HT-29 (cell line): Measurements from ENCODE around the gene PHACTR3. TPM values are rescaled to one million over a fixed set of nuclear protein-coding genes. Genes with fewer than 3 reads are reported as not detected.
"Not testable (repeated sequence)": the region's sequence is repeated elsewhere in the genome, so short reads cannot be mapped to it uniquely, and the experiment has no call there.

Experiments used
- DNase-seq: peaks from one replicate; pipeline ENCODE4 v3.0.0-alpha.2; 2015; ENCODE audit warnings: low spot score
- total RNA-seq: library from RNA; depleted of rRNA; stranded (reverse); fragments of >200 nt; shearing (Covaris generic); gene quantifications from 2 replicates; pipeline ENCODE4 v1.2.3, GENCODE V29; 2014

Gene PHACTR3
- total RNA-seq, 1 experiment from 2014 or later: 0.18 TPM

DNA sequence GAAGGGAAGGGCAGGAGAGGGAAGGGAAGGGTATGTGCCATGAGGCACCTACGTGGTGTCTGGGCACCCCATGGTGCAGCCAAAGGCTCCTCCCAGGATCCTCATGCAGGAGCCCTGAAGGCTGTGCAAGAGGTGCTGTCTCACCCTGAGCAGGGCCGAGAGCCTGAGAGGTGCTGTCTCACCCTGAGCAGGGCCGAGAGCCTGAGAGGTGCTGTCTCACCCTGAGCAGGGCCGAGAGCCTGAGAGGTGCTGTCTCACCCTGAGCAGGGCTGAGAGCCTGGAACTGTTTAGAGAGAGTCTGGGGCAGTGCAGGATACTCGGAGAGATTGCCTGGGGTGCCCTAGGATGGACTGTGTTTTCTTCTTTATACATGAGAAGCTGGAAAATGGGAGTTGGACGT is 14.2 kb downstream of the PHACTR3 start:
- not testable (repeated sequence) for DNase-seq

DNA sequence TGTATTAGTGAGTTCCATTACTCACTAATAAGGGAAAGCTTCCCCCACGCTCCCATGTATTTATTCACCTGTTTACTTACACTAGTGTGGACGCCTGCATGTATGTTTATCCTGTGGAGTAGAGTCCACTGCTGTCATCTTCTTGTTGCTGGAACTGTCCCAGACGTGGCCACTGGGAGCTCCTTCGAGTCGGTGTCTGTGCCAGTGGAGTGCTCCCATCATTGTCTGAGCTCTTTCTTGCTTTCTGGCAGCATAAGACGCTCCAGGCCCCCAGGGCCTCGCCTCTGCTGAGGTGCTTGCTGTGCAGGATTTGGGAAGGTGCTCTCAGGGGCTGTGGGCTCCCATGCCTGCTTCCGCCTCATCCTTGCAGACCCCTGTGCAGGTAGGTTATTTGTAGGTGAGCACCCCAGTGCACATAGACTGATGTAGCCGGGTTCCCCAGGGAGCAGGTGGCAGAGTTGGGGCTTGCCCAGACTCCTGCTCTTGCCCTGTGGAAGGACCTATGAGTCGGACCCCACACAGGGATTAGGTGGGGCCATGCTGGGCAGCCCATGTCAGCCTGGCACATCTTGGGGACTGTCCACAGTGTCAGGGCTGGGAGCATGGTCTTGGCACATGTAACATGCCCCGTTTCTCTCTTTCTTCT is 16.6 kb downstream of the PHACTR3 start:
- DNase-seq: peak; percentile 12

DNA sequence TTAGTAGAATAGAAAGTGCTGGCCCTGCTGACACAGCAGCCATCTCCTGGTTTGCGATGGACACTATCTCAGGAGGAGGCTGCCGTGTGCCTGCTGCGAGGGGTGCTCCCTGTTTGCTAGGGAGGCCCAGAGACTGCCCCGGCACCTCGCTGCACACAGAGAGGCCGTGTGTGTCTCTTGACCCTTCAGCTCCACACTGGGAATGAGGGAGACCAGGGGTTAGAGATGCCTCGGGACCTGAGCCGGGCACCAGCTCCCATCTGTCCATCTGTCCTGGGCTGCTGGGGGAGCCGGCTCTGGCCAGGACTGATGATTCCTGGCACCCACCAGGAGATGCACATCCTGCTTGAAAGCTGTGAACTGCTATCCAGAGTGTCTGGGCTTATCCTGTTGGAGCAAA is 18.2 kb downstream of the PHACTR3 start:
- DNase-seq: no peak

DNA sequence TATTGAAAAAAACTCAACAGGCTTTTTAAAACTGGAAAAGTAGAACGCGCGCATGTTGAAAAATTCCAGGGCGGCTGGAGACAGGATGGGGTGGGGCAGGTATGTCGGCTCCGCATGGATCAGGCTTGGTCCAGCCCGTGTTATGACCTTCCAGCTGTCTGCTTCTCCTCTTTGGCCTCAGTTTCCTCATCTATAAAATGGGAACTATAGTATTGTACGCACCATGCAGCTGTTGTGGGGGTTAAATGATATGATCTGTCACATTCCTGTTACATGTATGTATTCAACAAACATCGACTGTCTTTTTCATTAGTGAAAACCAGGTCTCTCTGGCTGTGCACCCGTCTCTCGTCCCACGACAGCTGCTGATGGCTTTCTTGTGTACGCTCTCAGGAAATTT is 18.8 kb downstream of the PHACTR3 start:
- DNase-seq: no peak

DNA sequence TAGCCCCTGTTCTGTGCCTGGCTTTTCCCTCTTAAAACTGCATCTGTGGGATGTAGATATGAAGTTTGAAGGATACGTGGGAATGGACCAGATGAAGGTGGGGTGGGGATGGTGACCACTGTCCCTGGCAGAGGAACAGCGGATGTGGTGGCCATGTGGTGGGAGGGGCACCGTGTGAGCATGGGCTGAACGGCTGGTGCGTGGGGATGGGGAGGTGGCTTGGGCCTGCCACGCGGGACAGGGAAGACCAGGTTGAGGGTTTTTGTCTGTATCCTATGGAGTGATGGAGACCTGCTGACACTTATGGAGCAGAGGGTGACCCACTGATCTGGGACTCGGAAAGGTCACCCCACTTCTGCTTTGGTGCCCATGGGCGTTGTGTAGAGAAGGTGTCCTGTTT is 19.2 kb downstream of the PHACTR3 start:
- no peak for DNase-seq

DNA sequence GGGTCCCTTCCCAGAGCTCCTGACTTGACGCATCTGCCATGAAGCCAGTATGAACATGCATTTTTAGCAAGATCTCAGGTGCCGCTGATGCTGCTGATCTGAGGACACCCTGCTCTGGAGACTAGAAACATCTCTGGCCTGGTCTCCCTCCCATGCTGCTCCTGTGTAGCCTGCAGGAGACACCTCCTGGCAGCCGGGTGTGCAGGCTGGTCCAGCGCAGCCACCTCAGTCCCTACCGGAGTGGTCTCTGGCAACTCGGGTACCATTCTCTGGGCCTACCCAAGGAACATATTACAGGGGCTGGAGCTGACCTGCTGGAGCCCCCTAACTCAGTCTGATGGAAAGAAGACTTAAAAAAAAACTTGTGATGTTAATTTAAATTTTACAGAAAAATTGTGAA is 20.1 kb downstream of the PHACTR3 start:
- DNase-seq: no peak

DNA sequence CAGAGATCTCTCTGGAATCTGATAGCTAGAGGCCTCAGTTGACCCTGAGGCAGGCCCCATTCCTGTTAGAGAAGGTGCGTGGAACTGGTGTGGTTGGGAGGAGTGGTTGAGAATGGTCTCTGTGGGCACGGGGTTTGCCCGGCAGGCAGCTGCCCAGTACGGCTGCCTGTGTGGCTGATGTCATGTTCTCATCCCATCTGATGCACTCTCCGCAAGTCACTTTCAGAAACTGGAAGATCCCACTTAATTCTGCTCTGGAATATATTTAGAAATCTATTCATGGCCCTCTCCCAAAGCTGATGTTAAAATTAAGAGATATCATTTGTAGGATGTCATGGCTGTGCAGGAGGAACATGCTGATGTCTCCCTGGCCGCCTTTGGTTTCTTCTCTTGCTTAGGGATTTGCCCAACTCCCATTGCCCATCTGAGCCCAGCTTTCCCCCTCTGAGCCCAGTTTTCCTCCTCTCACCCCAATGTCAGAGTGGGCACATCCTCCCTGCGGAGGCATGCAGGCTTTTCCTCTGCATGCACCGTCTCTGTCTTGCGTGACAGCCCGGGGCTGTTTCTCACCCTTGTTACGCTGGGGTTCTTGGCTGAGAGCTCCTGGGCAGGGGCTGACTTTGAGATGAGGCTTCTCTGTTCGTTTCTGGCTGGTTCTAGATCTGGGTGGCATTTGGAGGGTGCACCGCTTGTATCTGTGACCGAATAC is 21.0 kb downstream of the PHACTR3 start:
- no peak for DNase-seq

DNA sequence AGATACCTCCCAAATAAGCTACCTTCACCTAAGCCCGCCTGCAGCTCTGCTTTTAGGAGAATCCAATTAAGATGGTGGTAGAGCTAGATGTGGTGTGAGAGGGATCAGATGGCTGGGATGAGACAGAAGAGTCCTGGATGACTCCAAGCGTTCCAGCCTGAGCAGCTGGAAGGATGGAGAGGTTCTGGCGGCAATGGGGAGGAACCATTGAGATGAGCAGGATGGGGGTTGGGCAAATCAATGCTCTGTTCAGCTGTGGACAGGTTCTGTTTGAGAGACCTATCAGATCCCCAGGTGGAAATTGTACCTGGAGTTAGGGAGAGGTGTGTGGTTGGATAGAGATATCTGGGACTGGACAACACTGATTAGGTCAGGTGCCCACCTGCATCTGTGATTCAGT is 23.0 kb downstream of the PHACTR3 start:
- no peak for DNase-seq

DNA sequence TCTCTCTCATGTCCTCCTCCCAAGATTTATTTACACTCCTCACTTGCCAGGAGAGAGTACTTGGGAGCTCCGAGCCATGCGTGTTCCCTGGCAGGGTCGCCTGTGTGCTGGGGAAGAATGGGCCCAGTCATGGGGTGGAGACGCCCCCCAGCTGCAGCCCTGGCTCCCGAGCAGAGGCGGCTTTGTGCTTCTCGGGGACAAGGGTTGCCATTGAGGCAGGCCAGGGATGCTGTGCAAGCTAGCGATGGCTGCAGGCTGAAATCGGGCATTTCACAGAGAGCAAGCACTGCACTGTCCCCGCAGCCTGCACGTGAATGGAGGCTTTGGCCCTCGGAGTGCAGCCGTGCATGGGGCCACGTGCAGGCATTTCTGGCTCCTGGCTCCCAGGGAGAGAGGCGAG is 23.8 kb downstream of the PHACTR3 start:
- DNase-seq: no peak

DNA sequence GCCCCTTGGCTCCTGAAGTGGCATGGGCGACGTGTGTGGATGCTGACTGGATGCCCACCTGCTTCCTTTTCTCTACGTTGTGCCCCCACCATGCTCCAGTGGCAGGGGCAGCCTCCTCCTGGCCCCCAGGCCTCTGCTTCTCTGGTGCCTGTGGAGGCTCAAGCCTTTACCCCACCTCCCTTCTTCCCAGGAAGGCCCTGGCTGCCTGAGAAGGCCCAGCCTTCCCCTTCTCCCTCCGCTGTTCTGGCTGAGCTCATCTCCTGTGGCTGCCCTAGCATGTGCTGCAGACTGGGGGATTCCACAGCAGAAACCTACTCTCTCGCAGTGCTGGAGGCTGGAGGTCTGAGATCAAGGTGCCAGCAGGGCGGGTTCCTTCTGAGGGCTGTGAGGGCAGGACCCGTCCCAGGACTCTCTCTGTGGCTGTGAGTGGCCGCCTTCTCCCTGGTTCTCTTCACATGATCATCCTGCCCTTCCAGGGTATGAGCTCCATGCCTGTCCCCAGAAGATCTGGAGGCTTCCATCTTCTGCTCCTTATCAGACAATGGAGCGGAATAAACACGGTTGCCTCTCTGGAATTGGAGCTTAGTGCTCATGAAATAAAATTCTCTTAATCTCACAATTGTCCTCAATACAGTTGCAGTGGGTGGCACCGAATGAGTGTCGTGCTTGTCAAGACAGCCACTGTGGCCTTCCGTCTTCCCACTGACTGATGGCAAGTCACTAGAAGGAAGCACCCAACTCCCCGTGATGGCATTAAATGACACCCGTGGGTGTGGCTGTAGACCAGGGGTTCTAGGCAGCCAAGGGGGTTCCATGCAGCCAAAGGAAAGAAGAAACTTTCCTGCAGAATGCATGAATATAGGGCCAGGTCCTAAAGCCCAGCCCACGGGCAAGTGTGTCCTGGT is 25.1 kb downstream of the PHACTR3 start:
- no peak for DNase-seq

DNA sequence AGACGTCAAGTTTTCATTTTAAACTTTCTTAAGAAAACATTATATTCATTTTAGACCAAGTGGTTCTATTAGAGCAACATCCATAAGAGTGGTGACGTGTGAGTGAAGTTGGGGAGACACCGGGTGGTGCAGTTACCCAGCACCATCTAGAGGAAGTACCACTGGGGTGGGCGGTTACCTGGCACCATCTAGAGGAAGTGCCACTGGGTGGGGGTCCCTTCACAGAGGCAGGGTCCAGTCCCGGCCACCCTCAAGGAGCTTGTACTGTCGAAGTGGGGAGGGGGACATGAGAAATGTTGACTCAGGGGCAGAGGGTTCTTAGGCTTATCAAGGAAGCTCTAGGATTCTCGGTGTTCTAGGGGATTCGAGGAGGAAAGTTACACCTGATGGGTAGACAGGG is 26.2 kb downstream of the PHACTR3 start:
- DNase-seq: no peak

DNA sequence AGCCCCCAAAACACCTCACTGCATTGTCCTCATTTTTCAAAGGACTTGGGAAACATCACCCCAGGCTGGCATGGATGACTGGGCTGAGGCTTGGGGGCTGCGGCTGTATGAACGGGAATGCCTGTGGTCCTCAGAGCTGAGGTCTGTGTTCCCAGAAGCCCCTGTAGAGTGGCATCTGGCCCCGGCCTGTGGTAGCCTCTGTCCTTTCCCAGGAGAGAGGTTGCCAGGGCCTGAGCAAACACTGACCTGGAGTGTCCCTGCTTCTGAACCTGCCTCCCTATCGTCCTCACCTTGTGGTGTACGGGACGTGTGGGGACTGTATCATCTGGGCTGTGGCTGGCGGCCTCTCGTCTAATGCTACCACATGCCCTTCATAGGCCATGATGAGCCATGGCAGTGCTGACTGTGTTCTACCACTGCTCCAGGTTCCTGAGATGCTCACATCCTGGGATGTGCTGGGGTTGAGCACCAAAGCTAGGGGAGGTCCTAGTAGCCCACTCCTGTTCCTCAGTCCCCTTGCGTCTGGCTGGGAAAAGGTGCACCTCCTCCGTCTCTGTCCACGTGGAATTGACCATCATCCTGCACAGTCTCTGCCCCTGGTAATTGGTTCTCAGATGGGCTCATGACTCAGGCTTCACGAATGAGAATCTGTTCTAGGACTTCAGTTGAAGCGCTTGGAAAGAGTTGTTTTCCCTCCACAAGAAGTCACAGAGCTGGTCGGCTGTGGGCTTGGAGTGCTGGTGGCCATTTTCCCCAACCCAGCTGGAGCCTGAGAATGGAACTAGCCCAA is 27.6 kb downstream of the PHACTR3 start:
- DNase-seq: no peak

DNA sequence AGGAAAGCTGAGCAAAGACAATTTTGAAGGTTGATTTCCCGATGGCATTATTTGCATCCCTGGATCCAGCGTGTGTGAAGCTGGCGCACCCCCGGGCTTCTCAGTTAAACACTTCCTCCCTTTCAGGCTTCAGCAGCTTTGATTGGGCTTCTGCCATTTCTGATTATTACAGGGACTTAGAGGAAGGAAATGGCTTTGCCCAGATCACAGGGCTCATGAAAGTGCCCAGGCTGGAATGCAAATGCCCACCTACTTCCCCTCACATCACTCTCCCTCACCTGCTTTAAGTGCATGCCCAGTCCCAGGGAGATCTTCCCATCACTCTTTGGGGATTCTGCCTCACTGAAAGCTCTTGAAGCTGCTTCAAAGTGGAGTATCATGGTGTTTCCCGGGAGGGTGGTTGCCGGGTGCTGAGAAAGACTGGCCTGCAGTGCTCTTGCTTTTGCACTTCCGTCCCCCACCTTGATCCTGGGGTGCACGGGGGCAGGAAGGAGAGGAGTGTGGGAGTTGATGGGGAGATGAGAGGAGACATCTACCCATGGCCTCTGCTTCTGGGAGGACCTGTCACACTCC is 28.3 kb downstream of the PHACTR3 start:
- no peak for DNase-seq

DNA sequence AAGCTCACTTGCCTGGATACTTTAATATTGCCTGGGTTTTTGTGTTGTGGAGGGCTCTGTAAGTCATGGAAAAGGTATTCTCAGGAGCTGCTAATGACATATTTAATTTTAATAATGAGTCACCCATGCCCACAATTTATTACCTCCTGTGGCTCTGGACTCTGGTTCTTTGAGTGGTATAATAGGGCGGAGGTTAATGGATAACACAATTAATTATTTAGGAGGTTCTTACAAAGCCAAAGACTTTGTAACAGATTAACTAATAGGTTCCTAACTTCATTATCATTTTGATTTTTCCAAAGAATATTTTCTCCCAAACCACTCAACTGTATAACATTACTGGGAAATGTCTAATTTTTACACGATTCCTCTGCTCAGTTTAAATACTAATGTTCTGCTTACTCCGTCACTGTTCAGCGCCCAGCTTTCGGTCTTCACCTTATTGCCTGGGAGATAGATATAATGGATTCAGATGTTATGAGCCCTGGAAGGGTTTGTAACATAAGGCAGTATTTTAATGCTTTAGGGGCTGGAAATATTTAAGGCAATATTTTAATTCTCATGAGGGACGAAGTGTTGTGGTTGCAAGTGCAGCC is 29.4 kb downstream of the PHACTR3 start:
- DNase-seq: no peak

DNA sequence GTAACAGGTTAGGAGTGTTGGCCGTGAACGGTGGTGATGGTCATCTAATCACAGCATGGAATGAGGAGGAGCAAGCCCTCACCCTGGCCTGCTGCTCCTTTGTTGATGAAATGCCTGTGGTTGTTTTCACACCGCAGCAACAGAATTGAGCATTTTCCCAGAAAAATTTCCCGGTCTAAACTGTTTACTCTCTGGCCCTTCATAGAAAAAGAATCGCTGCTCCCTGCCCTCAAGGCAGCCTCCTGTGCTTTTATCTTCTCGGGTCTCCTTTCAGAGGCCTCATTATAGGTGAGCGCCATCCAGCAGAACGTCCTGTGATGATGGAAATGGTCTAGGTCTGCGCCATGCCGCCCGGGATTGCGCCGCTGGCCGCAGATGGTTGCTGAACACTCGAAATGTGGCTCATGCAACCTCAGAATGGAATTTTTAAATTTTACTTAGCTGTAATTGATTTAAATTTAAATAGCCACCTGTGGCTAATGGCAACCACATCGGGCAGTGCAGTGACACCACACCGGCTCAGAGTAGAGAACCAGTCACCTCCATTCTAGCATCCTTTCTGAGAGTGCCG is 30.2 kb downstream of the PHACTR3 start:
- no peak for DNase-seq

DNA sequence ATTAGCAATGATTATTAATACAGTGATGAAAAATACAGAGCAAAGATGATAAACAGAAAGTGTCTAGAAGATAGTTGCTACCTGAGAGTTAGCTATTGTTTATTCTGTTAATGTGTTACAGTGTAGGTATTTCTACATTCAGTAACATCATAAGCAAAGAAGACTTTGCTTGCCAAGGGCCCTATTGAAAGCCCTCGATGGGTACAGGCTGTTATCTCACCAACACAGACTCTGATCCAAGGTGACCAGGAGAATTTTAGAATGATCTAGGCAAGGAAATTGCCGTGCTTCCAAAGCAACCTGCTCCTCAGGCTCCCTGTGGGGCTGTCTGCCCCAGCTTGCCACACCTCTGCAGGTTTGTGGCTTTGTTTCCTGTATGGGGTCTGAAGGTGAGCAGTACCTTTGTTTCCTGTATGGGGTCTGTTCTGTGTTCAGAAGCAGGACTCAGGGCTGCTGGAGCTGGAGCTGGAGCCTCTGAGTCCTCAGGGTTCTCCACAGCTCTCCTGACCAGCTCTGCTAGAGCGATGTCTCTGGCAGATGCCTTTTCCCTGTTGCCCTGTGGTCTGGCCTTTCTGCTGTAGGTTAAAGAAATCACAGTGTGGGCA is 32.5 kb downstream of the PHACTR3 start:
- DNase-seq: no peak

DNA sequence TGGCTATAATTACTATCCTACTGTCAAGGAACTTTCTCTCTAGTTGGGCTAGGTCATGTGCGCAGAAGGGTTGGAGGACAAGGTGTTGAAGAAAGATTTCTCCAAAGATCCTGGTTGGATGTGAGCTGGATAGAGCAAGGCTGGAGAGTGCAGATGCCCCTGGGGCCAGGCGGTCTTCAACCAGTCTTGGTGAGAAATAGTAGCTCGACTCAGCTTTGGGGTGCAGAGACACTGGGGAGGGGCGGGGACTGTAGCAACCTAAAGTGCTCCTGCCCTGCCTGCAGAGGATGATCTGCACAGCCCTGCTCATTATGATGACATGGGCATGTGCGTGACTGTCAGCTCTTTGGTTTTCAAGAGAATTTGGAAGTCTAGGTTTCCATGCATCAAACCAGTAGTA is 35.9 kb downstream of the PHACTR3 start:
- DNase-seq: no peak

DNA sequence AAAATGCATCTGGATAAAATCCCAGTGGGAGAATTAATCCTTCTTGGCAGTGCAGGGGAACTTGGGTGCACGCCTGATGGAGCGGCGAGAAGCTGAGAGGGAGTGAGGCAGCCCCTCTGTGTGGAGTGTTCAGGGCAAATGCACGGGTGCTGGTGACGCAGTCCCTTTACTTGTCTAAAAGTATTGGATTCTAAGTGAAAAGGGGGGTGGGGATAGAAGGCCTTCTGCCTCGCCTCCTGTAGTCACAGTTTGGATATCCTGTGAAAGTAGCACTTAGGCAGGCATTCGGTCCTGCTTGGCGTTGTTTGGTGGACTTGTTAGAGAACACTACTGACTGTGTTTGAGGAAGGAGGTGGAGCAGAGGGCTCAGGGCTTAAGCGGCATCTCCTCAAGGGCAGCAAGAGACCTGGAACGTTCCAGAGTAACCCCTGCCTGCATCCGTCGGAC is 39.3 kb downstream of the PHACTR3 start:
- DNase-seq: no peak

DNA sequence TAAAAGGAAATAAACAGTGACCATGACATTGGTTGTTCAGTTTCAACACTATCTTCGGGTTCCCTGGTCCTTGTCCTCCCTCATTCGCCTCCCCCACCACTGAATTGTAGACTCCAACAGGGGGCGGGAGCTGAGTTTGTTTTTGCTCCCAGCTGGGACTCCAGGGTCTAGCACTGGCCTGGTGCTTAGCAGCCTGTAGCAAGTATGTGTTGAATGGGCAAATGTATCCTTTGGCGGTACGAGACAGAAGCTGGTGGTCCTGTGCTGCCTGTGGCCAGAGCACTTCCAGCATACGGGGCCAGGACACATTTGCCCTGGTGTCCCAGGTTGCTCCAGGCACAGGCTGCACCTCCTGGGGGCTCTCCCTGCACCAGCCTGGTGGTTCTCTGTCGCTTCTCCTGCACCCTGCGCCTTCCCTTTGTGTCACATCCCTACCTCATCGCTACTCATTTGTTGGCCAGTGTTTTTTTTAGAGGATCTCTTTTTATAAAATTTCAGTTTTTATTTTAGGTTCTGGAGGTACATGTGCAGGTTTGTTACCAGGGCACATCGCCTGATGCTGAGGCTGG is 40.1 kb downstream of the PHACTR3 start:
- DNase-seq: no peak

DNA sequence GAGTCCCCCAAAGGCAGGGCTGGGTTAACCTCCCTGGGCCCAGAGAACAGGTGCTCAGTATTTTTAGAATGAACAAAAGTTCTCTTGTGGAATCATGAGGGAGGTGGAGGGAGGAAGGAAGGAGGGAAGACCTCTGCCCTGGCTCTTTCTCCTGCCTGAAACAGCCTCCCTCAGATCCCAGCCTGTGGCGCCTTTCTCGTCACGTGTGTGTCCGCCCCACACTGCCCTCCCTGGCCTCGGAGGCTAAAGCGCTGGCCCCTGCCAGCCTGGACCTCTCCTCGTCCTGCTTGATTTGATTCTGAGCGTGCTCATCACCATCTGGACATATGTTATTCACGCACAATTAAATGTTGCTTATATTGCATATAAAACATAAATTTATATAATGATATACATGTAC is 40.9 kb downstream of the PHACTR3 start:
- no peak for DNase-seq
